Neural progenitor cell (in vitro differentiated cells): Measurements from ENCODE around the gene ARIH2.

Experiments used
- CTCF ChIP-seq: fragments of 200-600 bp; sonication (generic); IDR thresholded peaks from 2 replicates; pipeline ENCODE4 v1.5.1; 2017; ENCODE audit warnings: antibody characterized with exemption, mild to moderate bottlenecking
- EZH2 ChIP-seq: fragments of 200-600 bp; sonication (generic); IDR thresholded peaks from 2 replicates; pipeline ENCODE4 v1.6.1; 2017; ENCODE audit warnings: antibody characterized with exemption, mild to moderate bottlenecking, moderate library complexity

GRCh38 chr3:48960841-48961413 is 42.3 kb downstream of the ARIH2 start:
- TF ChIP-seq CTCF = no peak
- TF ChIP-seq EZH2 = no peak
